ENCODE results near the gene TRIP11.
A peak's percentile ranks its signal among the peaks of the same experiment; 100 is the strongest.

TRIP11 gene

DNA sequence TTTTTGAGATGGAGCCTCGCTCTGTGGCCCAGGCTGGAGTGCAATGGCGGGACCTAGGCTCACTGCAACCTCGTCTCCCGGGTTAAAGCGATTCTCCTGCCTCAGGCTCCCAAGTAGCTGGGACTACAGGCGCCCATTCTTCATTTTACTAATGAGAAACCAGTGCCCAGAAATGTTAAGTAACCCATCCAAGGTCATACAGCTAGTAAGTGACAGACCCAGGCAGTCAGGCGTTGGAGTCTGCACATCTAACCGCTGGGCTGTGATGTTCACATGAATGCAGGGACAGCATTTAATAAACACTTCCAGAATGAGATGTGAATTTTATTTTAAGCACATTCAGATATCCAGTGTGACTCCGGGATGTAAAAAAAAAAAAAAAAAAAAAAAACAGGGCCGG lies 1.3 kb upstream of the TRIP11 start:
- TF ChIP-seq, protein P1, sequence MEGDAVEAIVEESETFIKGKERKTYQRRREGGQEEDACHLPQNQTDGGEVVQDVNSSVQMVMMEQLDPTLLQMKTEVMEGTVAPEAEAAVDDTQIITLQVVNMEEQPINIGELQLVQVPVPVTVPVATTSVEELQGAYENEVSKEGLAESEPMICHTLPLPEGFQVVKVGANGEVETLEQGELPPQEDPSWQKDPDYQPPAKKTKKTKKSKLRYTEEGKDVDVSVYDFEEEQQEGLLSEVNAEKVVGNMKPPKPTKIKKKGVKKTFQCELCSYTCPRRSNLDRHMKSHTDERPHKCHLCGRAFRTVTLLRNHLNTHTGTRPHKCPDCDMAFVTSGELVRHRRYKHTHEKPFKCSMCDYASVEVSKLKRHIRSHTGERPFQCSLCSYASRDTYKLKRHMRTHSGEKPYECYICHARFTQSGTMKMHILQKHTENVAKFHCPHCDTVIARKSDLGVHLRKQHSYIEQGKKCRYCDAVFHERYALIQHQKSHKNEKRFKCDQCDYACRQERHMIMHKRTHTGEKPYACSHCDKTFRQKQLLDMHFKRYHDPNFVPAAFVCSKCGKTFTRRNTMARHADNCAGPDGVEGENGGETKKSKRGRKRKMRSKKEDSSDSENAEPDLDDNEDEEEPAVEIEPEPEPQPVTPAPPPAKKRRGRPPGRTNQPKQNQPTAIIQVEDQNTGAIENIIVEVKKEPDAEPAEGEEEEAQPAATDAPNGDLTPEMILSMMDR (IDR thresholded peaks at IDR 0.05; ENCODE audit: low read depth, low read length), result no peak
- peak overlapping the region in 1 of 2 donors; percentile 87 for H3K4me3 ChIP-seq (replicated peaks in 1 of 2; ENCODE audit: low read depth in 2 of 2, low read length in 2 of 2)
- DNase-seq (ENCODE audit: low read depth in 2 of 2), result no peak

GRCh38 chr14:92040431-92041051 lies 682 bp upstream of the TRIP11 start:
- TF ChIP-seq, protein P1 (IDR thresholded peaks at IDR 0.05; ENCODE audit: low read depth, low read length), result no peak
- peak; percentile 29 to 34 for DNase-seq (ENCODE audit: low read depth in 2 of 2)
- peak overlapping the region; percentile 87 to 92 for H3K4me3 ChIP-seq (replicated peaks in 1 of 2; ENCODE audit: low read depth in 2 of 2, low read length in 2 of 2)

DNA sequence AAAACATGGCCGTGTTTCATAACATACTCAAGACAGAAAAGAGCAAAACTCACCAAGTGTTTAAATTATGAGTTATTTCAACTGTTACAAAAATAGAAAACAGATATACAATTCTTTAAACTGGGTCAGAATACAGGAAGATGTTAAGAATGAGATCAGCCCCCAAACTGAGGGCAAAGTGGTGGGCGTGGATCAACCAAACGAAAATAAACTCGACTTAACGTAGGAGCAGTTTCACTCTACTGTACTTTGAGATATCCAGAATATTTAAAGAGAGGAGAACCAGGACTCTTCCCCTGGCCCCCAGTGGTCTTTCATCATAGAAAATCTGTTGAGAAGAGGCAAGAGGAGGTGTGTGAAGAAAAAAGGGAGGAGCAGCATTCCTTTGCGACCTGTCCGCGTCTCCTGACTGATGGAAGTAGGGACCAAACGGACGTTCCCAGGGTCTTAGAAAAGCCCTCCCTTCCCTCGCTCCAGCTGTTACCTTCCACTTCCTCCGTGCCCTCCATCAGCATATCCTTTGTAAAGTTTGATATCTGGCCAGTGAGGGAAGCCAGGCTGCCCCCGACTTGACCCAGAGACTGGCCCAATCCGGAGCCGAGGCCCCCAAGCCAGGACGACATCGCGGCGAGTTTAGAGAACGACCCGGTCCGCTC lies 668 bp downstream of the TRIP11 start:
- H3K4me3 ChIP-seq (replicated peaks in 1 of 2; ENCODE audit: low read depth in 2 of 2, low read length in 2 of 2), result peak overlapping the region; percentile 87 to 92
- TF ChIP-seq, protein P1 (IDR thresholded peaks at IDR 0.05; ENCODE audit: low read depth, low read length), result no peak
- DNase-seq (ENCODE audit: low read depth in 2 of 2), result peak; percentile 71 to 81

DNA sequence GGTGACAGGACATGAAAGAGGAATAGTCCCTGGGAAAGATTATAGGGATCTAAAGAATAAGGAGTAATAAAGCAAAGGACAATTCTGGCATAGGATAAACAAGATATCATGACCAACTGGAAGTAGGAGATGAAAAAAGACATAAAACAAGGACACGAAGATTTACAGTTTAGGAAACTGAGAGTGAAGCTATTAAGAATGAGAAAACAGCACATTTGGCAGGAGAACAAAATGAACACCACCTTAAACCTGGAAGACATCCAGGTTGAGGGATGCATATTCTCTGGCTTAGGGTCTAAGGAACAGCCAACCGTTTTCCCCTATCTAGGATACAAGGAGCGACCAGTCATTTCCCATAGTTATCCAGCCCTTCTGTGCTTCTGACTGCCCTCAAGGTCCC lies 1.9 kb downstream of the TRIP11 start:
- peak overlapping the region in 1 of 2 donors; percentile 87 for H3K4me3 ChIP-seq (replicated peaks in 1 of 2; ENCODE audit: low read depth in 2 of 2, low read length in 2 of 2)
- DNase-seq (ENCODE audit: low read depth in 2 of 2), result peak; percentile 3 to 9
- TF ChIP-seq, protein P1 (IDR thresholded peaks at IDR 0.05; ENCODE audit: low read depth, low read length), result no peak

DNA sequence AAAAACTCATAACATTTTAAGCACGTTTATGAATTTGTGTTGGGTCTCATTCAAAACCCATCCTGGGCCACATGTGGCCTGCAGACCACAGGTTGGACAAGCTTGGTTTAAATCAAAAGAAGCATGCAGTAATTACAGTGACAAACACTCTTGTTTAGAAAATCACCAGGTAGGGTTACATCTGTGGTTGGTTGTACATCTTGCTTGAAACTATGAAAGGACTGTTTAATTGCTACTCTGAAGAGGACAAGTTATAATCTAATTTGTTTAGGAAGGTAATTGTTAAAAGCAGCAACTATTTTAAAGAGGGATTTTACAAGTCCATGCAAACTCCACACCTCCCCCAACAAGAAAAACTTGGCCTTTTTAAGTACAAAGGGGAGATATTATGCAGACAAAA lies 4.0 kb downstream of the TRIP11 start:
- H3K4me3 ChIP-seq (replicated peaks in 1 of 2; ENCODE audit: low read depth in 2 of 2, low read length in 2 of 2), result no peak overlapping the region
- DNase-seq (ENCODE audit: low read depth in 2 of 2), result no peak
- TF ChIP-seq, protein P1 (IDR thresholded peaks at IDR 0.05; ENCODE audit: low read depth, low read length), result no peak

- H3K4me3 ChIP-seq (replicated peaks in 1 of 2; ENCODE audit: low read depth in 2 of 2, low read length in 2 of 2), result no peak overlapping the region
- DNase-seq (ENCODE audit: low read depth in 2 of 2), result no peak
- TF ChIP-seq, protein P1 (IDR thresholded peaks at IDR 0.05; ENCODE audit: low read depth, low read length), result no peak
These were observed 5.8 kb downstream of the TRIP11 start for GRCh38 chr14:92033906-92034687.
